Measurements from ENCODE around the gene HSFX3. TPM values are rescaled to one million over a fixed set of nuclear protein-coding genes. Genes with fewer than 3 reads are reported as not detected.
"Not testable (repeated sequence)": the region's sequence is repeated elsewhere in the genome, so short reads cannot be mapped to it uniquely, and the experiment has no call there.

The HSFX3 gene, protein sequence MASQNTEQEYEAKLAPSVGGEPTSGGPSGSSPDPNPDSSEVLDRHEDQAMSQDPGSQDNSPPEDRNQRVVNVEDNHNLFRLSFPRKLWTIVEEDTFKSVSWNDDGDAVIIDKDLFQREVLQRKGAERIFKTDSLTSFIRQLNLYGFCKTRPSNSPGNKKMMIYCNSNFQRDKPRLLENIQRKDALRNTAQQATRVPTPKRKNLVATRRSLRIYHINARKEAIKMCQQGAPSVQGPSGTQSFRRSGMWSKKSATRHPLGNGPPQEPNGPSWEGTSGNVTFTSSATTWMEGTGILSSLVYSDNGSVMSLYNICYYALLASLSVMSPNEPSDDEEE
- total RNA-seq (2016; rRNA removed; fragmentation: Illumina TruSeq; extraction: Trizol) (not detected in 2 replicates), polyA plus RNA-seq (2011; rRNA removed) (not detected in 2 replicates), polyA minus RNA-seq (2011; rRNA and poly(A)+ RNA removed; ENCODE audit: low replicate concordance) (not detected in 2 replicates), Bru-seq, nascent RNA (not detected), BruChase-seq, experiment 1, labeled RNA remaining after a 6-hour chase (not detected), BruChase-seq, experiment 2, labeled RNA remaining after a 2-hour chase (not detected)
- total RNA-seq (2016; cell fraction: cytosol; rRNA removed; fragmentation: Illumina TruSeq; extraction: Trizol; ENCODE audit: low read depth) = not detected in 2 replicates
- not detected in 2 replicates for total RNA-seq (2016; cell fraction: insoluble cytoplasmic fraction; rRNA removed; fragmentation: Illumina TruSeq; extraction: Trizol)
- not detected in 2 replicates for total RNA-seq (2016; cell fraction: membrane; rRNA removed; fragmentation: Illumina TruSeq; extraction: Trizol)
- not detected in 2 replicates for total RNA-seq (2016; cell fraction: nucleus; rRNA removed; fragmentation: Illumina TruSeq; extraction: Trizol)
- polyA plus RNA-seq (2011; cell fraction: cytosol; rRNA removed) = not detected in 2 replicates
- not detected in 2 replicates for polyA plus RNA-seq (2011; cell fraction: nucleus; rRNA removed)
- not detected in 2 replicates for polyA plus RNA-seq (2012)
- polyA plus RNA-seq (2016; cell fraction: cytosol; fragmentation: Illumina TruSeq; extraction: Trizol; ENCODE audit: low read depth) = not detected in 2 replicates
- not detected in 2 replicates for polyA plus RNA-seq (2016; cell fraction: insoluble cytoplasmic fraction; fragmentation: Illumina TruSeq; extraction: Trizol; ENCODE audit: low read depth)
- not detected in 2 replicates for polyA plus RNA-seq (2016; cell fraction: membrane; fragmentation: Illumina TruSeq; extraction: Trizol; ENCODE audit: low read depth)
- not detected in 2 replicates for polyA plus RNA-seq (2016; cell fraction: nucleus; fragmentation: Illumina TruSeq; extraction: Trizol; ENCODE audit: insufficient read depth, low read depth)
- polyA minus RNA-seq (2011; cell fraction: cytosol; rRNA and poly(A)+ RNA removed) = not detected in 2 replicates
- not detected in 2 replicates for polyA minus RNA-seq (2011; cell fraction: nucleus; rRNA and poly(A)+ RNA removed)
- long read RNA-seq, experiment 1 = 0 reads
- long read RNA-seq, experiment 2 = 0 reads

GRCh38 chrX:149549701-149550100 lies at the start of gene HSFX3:
Gene HSFX3 (minus strand): TSS chrX:149549924. CDS start chrX:149549852, 72 bp downstream.
- no CpG with 5 or more reads among the region's 6 CpGs for WGBS (ENCODE audit: low lambda C conversion rate)
- DNase-seq (ENCODE audit: low spot score); H3K9ac ChIP-seq (ENCODE audit: insufficient read depth, low read depth, low read length); intact Hi-C loops (cut with micrococcal nuclease; ENCODE audit: unreplicated experiment); H3K79me2 ChIP-seq (ENCODE audit: insufficient read depth, low read length); H3K4me3 ChIP-seq (replicated peaks in 1 of 3; ENCODE audit: insufficient read depth in 1 of 3, low read depth in 2 of 3, low read length in 3 of 3); BruUV-seq (replicated peaks); H3K27me3 ChIP-seq (ENCODE audit: control insufficient read depth in 1 of 2, insufficient read depth in 2 of 2, low read length in 2 of 2); POLR2A ChIA-PET; FAIRE-seq; CTCF ChIA-PET (ENCODE audit: low intra/inter-chr PET ratio, low total read pairs); H3K27ac ChIP-seq (ENCODE audit: extremely low read length, insufficient read depth, low read length); H3K9me3 ChIP-seq (ENCODE audit: low read length); H3K4me2 ChIP-seq (ENCODE audit: low read depth, low read length); ATAC-seq; H3K36me3 ChIP-seq (replicated peaks in 1 of 2; ENCODE audit: control insufficient read depth in 1 of 2, insufficient read depth in 2 of 2, low read length in 2 of 2); H2AFZ ChIP-seq (ENCODE audit: low read length); H3K4me1 ChIP-seq (ENCODE audit: insufficient read depth, low read length); H4K20me1 ChIP-seq (ENCODE audit: insufficient read depth, low read length); in situ Hi-C loops (cut with HindIII; ENCODE audit: extremely low pct_ligation_motif_present, low pct_unique_long_range_greater_than_20kb): not testable (repeated sequence)

GRCh38 chrX:149598603-149599002 lies 48.9 kb upstream of the HSFX3 start:
- ATAC-seq = peak; percentile 84
- H2AFZ ChIP-seq (ENCODE audit: low read length); H3K9ac ChIP-seq (ENCODE audit: insufficient read depth, low read depth, low read length); H3K27me3 ChIP-seq (ENCODE audit: control insufficient read depth in 1 of 2, insufficient read depth in 2 of 2, low read length in 2 of 2); intact Hi-C loops (cut with micrococcal nuclease; ENCODE audit: unreplicated experiment); H3K4me3 ChIP-seq (replicated peaks in 1 of 3; ENCODE audit: insufficient read depth in 1 of 3, low read depth in 2 of 3, low read length in 3 of 3); POLR2A ChIA-PET; DNase-seq (ENCODE audit: low spot score); H3K36me3 ChIP-seq (replicated peaks in 1 of 2; ENCODE audit: control insufficient read depth in 1 of 2, insufficient read depth in 2 of 2, low read length in 2 of 2); H3K9me3 ChIP-seq (ENCODE audit: low read length); H4K20me1 ChIP-seq (ENCODE audit: insufficient read depth, low read length); BruUV-seq (replicated peaks); in situ Hi-C loops (cut with HindIII; ENCODE audit: extremely low pct_ligation_motif_present, low pct_unique_long_range_greater_than_20kb); H3K79me2 ChIP-seq (ENCODE audit: insufficient read depth, low read length); H3K4me1 ChIP-seq (ENCODE audit: insufficient read depth, low read length); FAIRE-seq; H3K27ac ChIP-seq (ENCODE audit: extremely low read length, insufficient read depth, low read length); H3K4me2 ChIP-seq (ENCODE audit: low read depth, low read length); CTCF ChIA-PET (ENCODE audit: low intra/inter-chr PET ratio, low total read pairs): not testable (repeated sequence)
- WGBS (ENCODE audit: low lambda C conversion rate) = no CpG with 5 or more reads among the region's 11 CpGs

DNA sequence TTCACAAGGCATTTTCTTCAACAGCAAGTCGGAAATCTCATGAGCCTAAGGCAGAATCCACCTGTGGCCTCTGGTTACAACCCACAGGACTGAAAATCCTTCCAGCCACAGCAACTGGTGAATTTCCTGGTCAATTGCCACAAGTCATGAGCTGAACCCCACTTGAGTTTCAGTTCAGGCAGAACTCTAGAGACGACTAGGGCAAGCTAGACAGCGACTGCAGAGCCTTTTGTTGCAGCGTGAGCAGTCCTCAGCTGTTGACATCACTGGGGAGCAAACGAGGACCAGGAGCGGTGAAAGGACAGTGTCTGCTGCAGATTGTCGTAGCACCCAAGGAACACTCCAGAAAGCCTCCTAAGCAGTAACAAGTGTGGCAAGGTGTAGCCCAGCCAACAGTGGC lies 46.2 kb upstream of the HSFX3 start:
- ATAC-seq; FAIRE-seq; H3K9me3 ChIP-seq (ENCODE audit: low read length); H3K4me2 ChIP-seq (ENCODE audit: low read depth, low read length); H3K79me2 ChIP-seq (ENCODE audit: insufficient read depth, low read length); H3K4me3 ChIP-seq (replicated peaks in 1 of 3; ENCODE audit: insufficient read depth in 1 of 3, low read depth in 2 of 3, low read length in 3 of 3); H3K27ac ChIP-seq (ENCODE audit: extremely low read length, insufficient read depth, low read length); H3K36me3 ChIP-seq (replicated peaks in 1 of 2; ENCODE audit: control insufficient read depth in 1 of 2, insufficient read depth in 2 of 2, low read length in 2 of 2); H3K4me1 ChIP-seq (ENCODE audit: insufficient read depth, low read length); H4K20me1 ChIP-seq (ENCODE audit: insufficient read depth, low read length); H2AFZ ChIP-seq (ENCODE audit: low read length); intact Hi-C loops (cut with micrococcal nuclease; ENCODE audit: unreplicated experiment); DNase-seq (ENCODE audit: low spot score); H3K9ac ChIP-seq (ENCODE audit: insufficient read depth, low read depth, low read length); CTCF ChIA-PET (ENCODE audit: low intra/inter-chr PET ratio, low total read pairs); POLR2A ChIA-PET; in situ Hi-C loops (cut with HindIII; ENCODE audit: extremely low pct_ligation_motif_present, low pct_unique_long_range_greater_than_20kb); BruUV-seq (replicated peaks); H3K27me3 ChIP-seq (ENCODE audit: control insufficient read depth in 1 of 2, insufficient read depth in 2 of 2, low read length in 2 of 2): not testable (repeated sequence)
- WGBS (ENCODE audit: low lambda C conversion rate) = no CpG with 5 or more reads among the region's 7 CpGs
